Measurements from ENCODE around the gene GRIN2A. TPM values are rescaled to one million over a fixed set of nuclear protein-coding genes. Genes with fewer than 3 reads are reported as not detected.

Gene GRIN2A
- 1 to 10 TPM; 2.0 to 3.3 TPM for total RNA-seq
- polyA plus RNA-seq = under 1 TPM; 0.13 TPM
- long read RNA-seq, donor 1, partial matches to known transcripts = 0 of 1 reads
- long read RNA-seq, donor 1, other reads (novel, unspliced or antisense) = 1 of 1 reads
- long read RNA-seq, donor 2, partial matches to known transcripts = 0 of 3 reads
- long read RNA-seq, donor 2, other reads (novel, unspliced or antisense) = 3 of 3 reads

DNA sequence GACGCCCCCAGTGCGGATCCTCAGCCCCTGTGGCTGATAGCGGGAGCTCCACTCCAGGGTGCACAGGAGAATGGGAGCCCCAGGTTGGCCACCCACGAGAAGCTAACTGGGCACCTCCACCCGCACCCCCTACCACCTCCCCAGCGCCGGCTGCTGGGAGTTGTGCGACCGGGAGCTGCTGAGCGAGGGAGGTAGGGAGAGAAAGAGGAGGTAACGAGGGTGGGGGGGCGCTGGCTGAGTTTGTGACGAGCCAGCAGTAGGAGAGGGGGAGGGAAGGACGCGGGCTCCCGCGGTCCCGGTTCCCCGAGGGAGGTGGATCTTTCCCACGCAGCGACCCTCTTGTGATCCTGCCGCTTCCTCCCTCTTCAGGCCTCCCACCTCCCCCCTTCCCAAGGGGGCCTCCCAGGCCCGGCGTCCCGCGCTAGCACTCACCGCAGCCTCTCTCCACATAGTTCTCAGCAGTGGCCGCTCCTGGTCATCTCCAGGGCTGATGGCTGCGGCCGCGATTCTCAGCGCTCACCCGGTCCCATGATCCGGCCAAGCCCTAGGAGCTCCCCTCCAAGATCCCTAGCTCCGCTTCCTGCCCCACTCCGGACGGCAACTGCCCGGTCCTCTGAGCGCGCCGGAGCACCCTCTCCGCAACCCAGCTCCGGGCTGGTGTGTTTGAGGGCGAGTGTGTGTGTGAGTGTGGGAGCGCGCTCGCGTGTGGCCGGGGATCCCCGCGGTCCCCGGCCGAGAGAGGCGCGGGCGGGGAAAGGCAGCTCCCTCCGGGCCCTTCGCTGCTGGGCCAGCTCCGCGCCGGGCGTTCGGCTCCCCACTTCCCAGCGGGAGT is at the start of gene GRIN2A:
Gene GRIN2A (minus strand): TSS at position 207 of the 832 bp plus-strand sequence. CDS start 2,017 bp downstream, outside the sequence.
- ATAC-seq (ENCODE audit: low FRiP score) = peak; percentile 39
- no peak within 1 kb of the TSS for H3K27ac ChIP-seq (ENCODE audit: low read depth in 1 of 2, low read length in 2 of 2)
- H3K4me3 ChIP-seq (ENCODE audit: low read length in 2 of 2) = peak within 1 kb of the TSS; percentile 4 to 23
- no peaks in the 10 kb centered on the region for H3K9me3 ChIP-seq (ENCODE audit: control insufficient read depth, low read length)
- 1% methylated on average over 39 to 64 of the region's 64 CpGs for WGBS, 2 donors
- intact Hi-C loops (cut with DNase I) = loop anchor here (5.0 to 10.0 kb wide), 4 partner anchors 535 to 1028 kb away; no protein-coding TSS in a partner anchor
- H3K4me1 ChIP-seq (ENCODE audit: control insufficient read depth in 1 of 2, insufficient read depth in 2 of 2, low read length in 2 of 2) = no peaks in the 10 kb centered on the region
- peak in 1 of 2 donors; percentile 81 for DNase-seq
- H3K36me3 ChIP-seq (ENCODE audit: control insufficient read depth in 1 of 2, insufficient read depth in 2 of 2, low read length in 1 of 2) = no peaks in the 10 kb centered on the region
- no peaks in the 10 kb centered on the region for H3K27me3 ChIP-seq (ENCODE audit: control insufficient read depth in 1 of 2, insufficient read depth in 2 of 2, low read length in 1 of 2)

DNA sequence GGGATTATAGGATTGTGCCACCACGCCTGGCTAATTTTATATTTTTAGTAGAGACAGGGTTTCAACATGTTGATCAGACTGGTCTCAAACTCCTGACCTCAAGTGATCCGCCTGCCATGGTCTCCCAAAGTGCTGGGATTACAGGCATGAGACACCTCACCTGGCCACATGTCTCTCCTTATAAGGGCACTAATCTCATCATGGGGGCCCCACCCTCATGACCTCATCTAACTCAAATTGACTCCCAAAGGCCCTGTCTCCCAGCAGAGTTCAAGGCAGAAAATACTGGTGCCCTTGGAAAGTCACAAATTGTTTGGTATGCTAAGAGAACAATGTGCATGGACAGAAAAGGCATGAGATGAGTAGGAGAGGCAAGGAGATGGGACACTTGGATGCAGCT is 49.3 kb upstream of the GRIN2A start:
- no peaks in the 10 kb centered on the region for H3K36me3 ChIP-seq (ENCODE audit: control insufficient read depth in 1 of 2, insufficient read depth in 2 of 2, low read length in 1 of 2)
- peaks cover 14% of the 10 kb centered on the region for H3K9me3 ChIP-seq (ENCODE audit: control insufficient read depth, low read length)
- H3K4me1 ChIP-seq (ENCODE audit: control insufficient read depth in 1 of 2, insufficient read depth in 2 of 2, low read length in 2 of 2) = no peaks in the 10 kb centered on the region
- DNase-seq (no peak), ATAC-seq (ENCODE audit: low FRiP score) (no peak)
- H3K27ac ChIP-seq (ENCODE audit: low read depth in 1 of 2, low read length in 2 of 2) = no peak overlapping the region
- H3K4me3 ChIP-seq (ENCODE audit: low read length in 2 of 2) = no peak overlapping the region
- peaks cover 0 to 4% of the 10 kb centered on the region in 2 donors for H3K27me3 ChIP-seq (ENCODE audit: control insufficient read depth in 1 of 2, insufficient read depth in 2 of 2, low read length in 1 of 2)
- intact Hi-C loops (cut with DNase I) = no loop called here
- 78 to 87% methylated on average over 2 of the region's 2 CpGs for WGBS, 2 donors

DNA sequence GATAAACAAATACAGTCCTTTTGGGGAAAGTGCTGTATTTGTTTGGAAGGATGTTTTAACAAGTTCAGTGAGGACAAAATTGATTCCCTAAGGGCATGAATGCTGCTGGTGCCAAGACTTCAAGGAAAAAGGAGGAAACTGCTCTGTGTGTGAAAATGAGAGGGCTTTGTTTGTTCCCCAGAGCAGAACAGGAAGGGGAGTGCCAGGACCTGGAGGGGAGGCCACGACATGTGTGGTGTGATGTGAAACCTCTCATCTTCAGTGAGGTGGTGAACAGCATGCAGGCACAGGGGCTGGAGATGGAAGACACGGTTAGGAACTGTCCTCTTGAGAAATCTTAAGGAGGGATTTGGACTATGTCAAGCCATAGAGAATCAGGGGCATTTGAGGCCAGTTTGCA is 46.6 kb upstream of the GRIN2A start:
- Histone ChIP-seq H3K27me3 (ENCODE audit: control insufficient read depth in 1 of 2, insufficient read depth in 2 of 2, low read length in 1 of 2) (peaks cover 0 to 2% of the 10 kb centered on the region in 2 donors), H3K4me1 (ENCODE audit: control insufficient read depth in 1 of 2, insufficient read depth in 2 of 2, low read length in 2 of 2) (no peaks in the 10 kb centered on the region), H3K27ac (ENCODE audit: low read depth in 1 of 2, low read length in 2 of 2) (no peak overlapping the region), H3K36me3 (ENCODE audit: control insufficient read depth in 1 of 2, insufficient read depth in 2 of 2, low read length in 1 of 2) (no peaks in the 10 kb centered on the region), H3K4me3 (ENCODE audit: low read length in 2 of 2) (no peak overlapping the region), H3K9me3 (ENCODE audit: control insufficient read depth, low read length) (peaks cover 13% of the 10 kb centered on the region)
- intact Hi-C loops (cut with DNase I) = no loop called here
- 2 to 7% methylated on average over 2 of the region's 2 CpGs for WGBS, 2 donors
- ATAC-seq (ENCODE audit: low FRiP score) (no peak), DNase-seq (no peak)

DNA sequence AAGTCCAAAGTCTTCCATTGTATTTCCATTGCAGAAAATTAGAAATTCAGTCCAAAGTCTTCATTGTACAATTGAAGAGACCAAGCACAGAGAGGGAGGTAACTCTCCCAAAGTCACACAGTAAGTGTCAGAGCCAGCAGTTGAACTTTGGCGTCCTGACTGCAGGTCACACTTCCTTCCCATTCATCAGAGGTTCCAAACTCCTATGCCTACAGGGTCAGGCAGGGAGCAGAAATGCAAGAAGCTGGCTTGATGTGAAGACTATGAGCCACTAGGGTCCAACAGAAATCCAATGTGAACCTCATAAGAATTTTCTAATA is 44.7 kb upstream of the GRIN2A start:
- Histone ChIP-seq H3K4me3 (ENCODE audit: low read length in 2 of 2) (no peak overlapping the region), H3K36me3 (ENCODE audit: control insufficient read depth in 1 of 2, insufficient read depth in 2 of 2, low read length in 1 of 2) (no peaks in the 10 kb centered on the region), H3K9me3 (ENCODE audit: control insufficient read depth, low read length) (peaks cover 5% of the 10 kb centered on the region), H3K4me1 (ENCODE audit: control insufficient read depth in 1 of 2, insufficient read depth in 2 of 2, low read length in 2 of 2) (no peaks in the 10 kb centered on the region), H3K27ac (ENCODE audit: low read depth in 1 of 2, low read length in 2 of 2) (no peak overlapping the region), H3K27me3 (ENCODE audit: control insufficient read depth in 1 of 2, insufficient read depth in 2 of 2, low read length in 1 of 2) (no peaks in the 10 kb centered on the region)
- 32 to 46% methylated on average over 1 of the region's 1 CpG for WGBS, 2 donors
- ATAC-seq (ENCODE audit: low FRiP score) (no peak), DNase-seq (no peak)
- intact Hi-C loops (cut with DNase I) = no loop called here

DNA sequence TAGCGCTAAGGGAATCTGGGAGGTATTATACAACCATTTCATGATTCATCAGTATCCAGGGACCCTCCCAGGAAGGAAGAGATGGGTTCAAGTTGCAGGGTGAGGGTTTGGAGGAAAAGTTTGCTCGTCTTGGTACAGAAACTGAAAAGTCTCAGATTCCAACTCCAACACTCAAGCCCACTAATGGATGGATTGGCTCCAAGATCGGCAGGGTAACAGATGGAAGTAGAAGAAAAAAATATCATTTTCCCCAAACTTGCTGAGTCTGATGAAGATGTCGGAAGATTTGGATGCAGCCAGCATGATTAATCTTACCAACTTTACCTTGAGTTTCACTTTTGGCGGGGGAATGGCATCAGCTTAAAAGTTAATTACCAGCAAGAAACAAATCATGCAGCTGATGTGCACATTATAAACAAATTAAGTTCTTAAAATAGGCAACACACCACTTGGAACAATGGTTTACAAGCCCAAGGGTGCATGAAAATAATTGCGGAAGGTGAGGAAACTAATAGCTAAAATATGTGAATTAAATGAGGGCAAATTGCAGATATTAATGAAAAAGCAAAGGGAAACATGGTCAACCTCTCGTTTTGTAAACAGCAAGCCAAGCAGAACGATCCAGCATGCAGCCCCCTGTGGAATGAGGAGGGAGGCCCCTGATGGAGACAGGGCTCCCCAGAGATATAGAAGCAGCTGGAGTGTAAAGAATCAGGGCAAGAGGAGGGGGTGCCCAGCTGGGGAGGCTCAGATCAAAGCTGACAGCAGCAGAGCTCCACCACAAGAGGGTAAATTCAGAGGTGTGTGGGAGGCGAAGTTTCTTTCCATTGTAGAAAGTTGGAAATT is 44.1 kb upstream of the GRIN2A start:
- WGBS, 2 donors = 53 to 60% methylated on average over 9 of the region's 9 CpGs
- no peak overlapping the region for H3K4me3 ChIP-seq (ENCODE audit: low read length in 2 of 2)
- no peaks in the 10 kb centered on the region for H3K4me1 ChIP-seq (ENCODE audit: control insufficient read depth in 1 of 2, insufficient read depth in 2 of 2, low read length in 2 of 2)
- intact Hi-C loops (cut with DNase I) = no loop called here
- ATAC-seq (ENCODE audit: low FRiP score) (no peak), DNase-seq (no peak)
- no peak overlapping the region for H3K27ac ChIP-seq (ENCODE audit: low read depth in 1 of 2, low read length in 2 of 2)
- H3K27me3 ChIP-seq (ENCODE audit: control insufficient read depth in 1 of 2, insufficient read depth in 2 of 2, low read length in 1 of 2) = no peaks in the 10 kb centered on the region
- H3K9me3 ChIP-seq (ENCODE audit: control insufficient read depth, low read length) = peaks cover 2% of the 10 kb centered on the region
- no peaks in the 10 kb centered on the region for H3K36me3 ChIP-seq (ENCODE audit: control insufficient read depth in 1 of 2, insufficient read depth in 2 of 2, low read length in 1 of 2)

DNA sequence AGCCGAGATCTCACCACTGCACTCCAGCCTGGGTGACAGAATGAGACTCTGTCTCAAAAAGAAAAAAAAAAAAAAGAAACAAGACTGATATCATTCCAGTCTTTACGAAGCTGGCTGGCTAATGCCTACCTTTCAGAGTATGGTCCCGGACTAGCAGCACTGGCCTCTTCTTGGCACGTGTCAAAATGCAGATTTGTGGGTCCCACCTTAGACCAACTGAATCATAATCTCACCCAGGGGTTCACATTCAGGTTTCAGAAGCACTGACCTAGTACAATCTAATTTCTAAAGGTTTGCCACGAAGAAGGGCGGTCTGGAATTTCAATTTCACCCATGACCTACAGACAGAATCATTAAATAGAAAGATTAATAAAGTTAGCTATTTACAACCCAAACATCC is 43.4 kb upstream of the GRIN2A start:
- intact Hi-C loops (cut with DNase I) = no loop called here
- DNase-seq = no peak

DNA sequence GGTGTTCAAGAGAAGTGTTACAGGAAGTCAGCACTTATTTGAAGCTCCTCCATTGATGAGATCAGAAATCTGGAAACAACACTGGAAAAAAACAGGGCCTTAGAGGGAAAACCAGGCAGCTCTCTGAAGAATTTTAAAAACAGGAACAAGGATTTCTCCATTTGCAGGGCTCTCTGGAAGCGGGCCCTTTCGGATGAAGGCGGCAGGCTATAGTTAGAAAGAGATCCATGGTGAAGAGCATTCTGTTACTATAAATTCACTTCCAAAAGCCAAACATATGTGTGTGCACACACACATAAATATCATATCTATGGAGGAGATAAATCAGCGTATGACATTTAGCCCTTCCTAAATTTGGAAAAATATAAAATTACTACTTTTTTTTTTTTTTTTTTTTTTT is 42.6 kb upstream of the GRIN2A start:
- no peak overlapping the region for H3K4me3 ChIP-seq (ENCODE audit: low read length in 2 of 2)
- H3K4me1 ChIP-seq (ENCODE audit: control insufficient read depth in 1 of 2, insufficient read depth in 2 of 2, low read length in 2 of 2) = no peaks in the 10 kb centered on the region
- H3K9me3 ChIP-seq (ENCODE audit: control insufficient read depth, low read length) = no peaks in the 10 kb centered on the region
- intact Hi-C loops (cut with DNase I) = no loop called here
- no peaks in the 10 kb centered on the region for H3K27me3 ChIP-seq (ENCODE audit: control insufficient read depth in 1 of 2, insufficient read depth in 2 of 2, low read length in 1 of 2)
- no peak overlapping the region for H3K27ac ChIP-seq (ENCODE audit: low read depth in 1 of 2, low read length in 2 of 2)
- ATAC-seq (ENCODE audit: low FRiP score) = no peak
- no peaks in the 10 kb centered on the region for H3K36me3 ChIP-seq (ENCODE audit: control insufficient read depth in 1 of 2, insufficient read depth in 2 of 2, low read length in 1 of 2)
- DNase-seq = no peak
- 79 to 82% methylated on average over 4 of the region's 4 CpGs for WGBS, 2 donors

More for the DNA sequence above, 43.4 kb upstream of the GRIN2A start:
- no peaks in the 10 kb centered on the region for H3K4me1 ChIP-seq (ENCODE audit: control insufficient read depth in 1 of 2, insufficient read depth in 2 of 2, low read length in 2 of 2)
- H3K4me3 ChIP-seq (ENCODE audit: low read length in 2 of 2) = no peak overlapping the region
- H3K27ac ChIP-seq (ENCODE audit: low read depth in 1 of 2, low read length in 2 of 2) = no peak overlapping the region
- H3K9me3 ChIP-seq (ENCODE audit: control insufficient read depth, low read length) = peaks cover 2% of the 10 kb centered on the region
- H3K27me3 ChIP-seq (ENCODE audit: control insufficient read depth in 1 of 2, insufficient read depth in 2 of 2, low read length in 1 of 2) = no peaks in the 10 kb centered on the region
- H3K36me3 ChIP-seq (ENCODE audit: control insufficient read depth in 1 of 2, insufficient read depth in 2 of 2, low read length in 1 of 2) = no peaks in the 10 kb centered on the region
- WGBS, 2 donors = 69 to 71% methylated on average over 6 of the region's 6 CpGs
- no peak for ATAC-seq (ENCODE audit: low FRiP score)

DNA sequence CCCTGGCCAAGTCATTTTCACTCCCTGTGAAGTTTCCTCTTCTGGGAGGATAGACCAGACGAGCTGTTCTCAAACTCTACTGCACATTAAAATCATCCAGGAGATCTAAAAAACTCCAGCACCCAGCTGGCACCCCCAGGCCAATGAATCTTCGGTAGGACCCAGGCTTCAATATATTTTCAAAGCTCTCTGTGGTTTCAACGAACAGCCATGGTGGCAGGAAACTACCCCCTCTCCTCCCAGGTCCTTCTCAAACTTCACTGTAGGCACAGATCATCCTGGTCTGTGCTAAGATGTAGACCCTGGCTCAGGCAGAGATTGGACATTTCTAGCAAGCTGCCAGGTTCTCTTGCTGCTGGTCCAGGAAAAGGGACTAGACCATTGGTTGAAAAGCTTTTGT is 38.7 kb upstream of the GRIN2A start:
- Histone ChIP-seq H3K9me3 (ENCODE audit: control insufficient read depth, low read length) (no peaks in the 10 kb centered on the region), H3K27me3 (ENCODE audit: control insufficient read depth in 1 of 2, insufficient read depth in 2 of 2, low read length in 1 of 2) (no peaks in the 10 kb centered on the region), H3K27ac (ENCODE audit: low read depth in 1 of 2, low read length in 2 of 2) (no peak overlapping the region), H3K36me3 (ENCODE audit: control insufficient read depth in 1 of 2, insufficient read depth in 2 of 2, low read length in 1 of 2) (no peaks in the 10 kb centered on the region), H3K4me1 (ENCODE audit: control insufficient read depth in 1 of 2, insufficient read depth in 2 of 2, low read length in 2 of 2) (no peaks in the 10 kb centered on the region), H3K4me3 (ENCODE audit: low read length in 2 of 2) (no peak overlapping the region)
- intact Hi-C loops (cut with DNase I) = no loop called here
- 60 to 62% methylated on average over 3 of the region's 3 CpGs for WGBS, 2 donors
- ATAC-seq (ENCODE audit: low FRiP score) (no peak), DNase-seq (no peak)

Data from aorta (tissue), 5 donors.